HepG2 (cell line): Measurements from ENCODE around the gene CHD9. TPM values are rescaled to one million over a fixed set of nuclear protein-coding genes. Genes with fewer than 3 reads are reported as not detected.

Source experiments
- ATF5 ChIP-seq: sonication (generic); formaldehyde crosslinking; IDR thresholded peaks from 2 replicates; pipeline ENCODE4 v1.4.0; 2020; ENCODE audit warnings: mild to moderate bottlenecking, low read depth, missing genetic modification reagents
- CSRNP1 ChIP-seq: sonication (generic); formaldehyde crosslinking; IDR thresholded peaks from 2 replicates; pipeline ENCODE4 v1.8.1; 2023; ENCODE audit warnings: mild to moderate bottlenecking, missing genetic modification reagents
- ETV6 ChIP-seq: sonication (generic); formaldehyde crosslinking; conservative IDR thresholded peaks from 2 replicates; pipeline ENCODE4 v1.4.0; 2020; ENCODE audit warnings: missing genetic modification reagents
- GZF1 ChIP-seq: sonication (generic); formaldehyde crosslinking; IDR thresholded peaks from 2 replicates; pipeline ENCODE4 v1.5.1; 2020; ENCODE audit warnings: mild to moderate bottlenecking, missing genetic modification reagents
- MTA1 ChIP-seq: sonication (generic); formaldehyde crosslinking; IDR thresholded peaks from 2 replicates; pipeline ENCODE4 v1.4.0; 2020; ENCODE audit warnings: missing genetic modification reagents, mild to moderate bottlenecking, borderline replicate concordance
- MTA3 ChIP-seq: sonication (generic); formaldehyde crosslinking; IDR thresholded peaks from 2 replicates; pipeline ENCODE4 v1.4.0; 2020; ENCODE audit warnings: missing genetic modification reagents
- MTF2 ChIP-seq: sonication (generic); formaldehyde crosslinking; IDR thresholded peaks from 2 replicates; pipeline ENCODE4 v1.5.0; 2020; ENCODE audit warnings: missing genetic modification reagents, borderline replicate concordance
- POLR2AphosphoS2 ChIP-seq: IDR thresholded peaks from 2 replicates; pipeline ENCODE4 v1.6.1; 2011; ENCODE audit warnings: low read depth, low read length, improper control_type of control experiment
- PPARG ChIP-seq: conservative IDR thresholded peaks from 2 replicates; pipeline ENCODE4 v1.6.1; 2016; ENCODE audit warnings: missing biosample characterization, missing genetic modification reagents
- RBM22 ChIP-seq: fragments of 200-400 bp; formaldehyde crosslinking; optimal IDR thresholded peaks from 2 replicates; pipeline ENCODE3; 2017; ENCODE audit warnings: mild to moderate bottlenecking, low read length, moderate library complexity
- SMAD1 ChIP-seq: sonication (generic); formaldehyde crosslinking; IDR thresholded peaks from 2 replicates; pipeline ENCODE4 v1.4.0; 2020; ENCODE audit warnings: missing genetic modification reagents, low read depth, mild to moderate bottlenecking, borderline replicate concordance
- TMF1 ChIP-seq: sonication (generic); formaldehyde crosslinking; IDR thresholded peaks from 2 replicates; pipeline ENCODE4 v1.8.1; 2022; ENCODE audit warnings: low read depth, missing genetic modification reagents
- TP53 ChIP-seq: sonication (generic); formaldehyde crosslinking; conservative IDR thresholded peaks from 2 replicates; pipeline ENCODE4 v1.4.0; 2020; ENCODE audit warnings: missing genetic modification reagents
- ZNF280D ChIP-seq: sonication (generic); formaldehyde crosslinking; IDR thresholded peaks from 2 replicates; pipeline ENCODE4 v1.5.1; 2020; ENCODE audit warnings: mild to moderate bottlenecking, missing genetic modification reagents
- ZNF496 ChIP-seq: sonication (generic); formaldehyde crosslinking; IDR thresholded peaks from 2 replicates; pipeline ENCODE4 v1.8.1; 2023; ENCODE audit warnings: mild to moderate bottlenecking, moderate library complexity, missing genetic modification reagents; ENCODE audit not compliant: insufficient replicate concordance
- ZNF672 ChIP-seq: sonication (generic); formaldehyde crosslinking; IDR thresholded peaks from 2 replicates; pipeline ENCODE4 v1.8.1; 2022; ENCODE audit warnings: missing genetic modification reagents
- ZNF713 ChIP-seq: sonication (generic); formaldehyde crosslinking; IDR thresholded peaks from 2 replicates; pipeline ENCODE4 v1.4.0; 2020; ENCODE audit warnings: mild to moderate bottlenecking, missing genetic modification reagents
- ZSCAN22 ChIP-seq: sonication (generic); formaldehyde crosslinking; IDR thresholded peaks from 2 replicates; pipeline ENCODE4 v1.4.0; 2020; ENCODE audit warnings: mild to moderate bottlenecking, missing genetic modification reagents
- polyA plus RNA-seq, 8 experiments: library from polyadenylated mRNA; depleted of rRNA in 3 of 8; stranded (reverse) in 7 of 8; unstranded in 1 of 8; fragments of >200 nt; fragmentation: Illumina TruSeq in 4 of 8; extraction: Trizol in 4 of 8; gene quantifications; 2 replicates each; pipeline versions ENCODE4 v1.2.1 to v1.2.3, GENCODE V29; 2011 to 2016; ENCODE audit warnings: low read depth in 4 of 8, missing spikeins in 1 of 8, mixed read lengths in 1 of 8; ENCODE audit not compliant: insufficient read depth in 1 of 8
- total RNA-seq, 5 experiments: library from RNA; depleted of rRNA; stranded (reverse); fragments of >200 nt; fragmentation: Illumina TruSeq; extraction: Trizol; gene quantifications; 2 replicates each; pipeline ENCODE4 v1.2.3, GENCODE V29; 2016; ENCODE audit warnings: low read depth in 1 of 5
- TF ChIP-seq, protein P1 (sequence below): sonication (generic); formaldehyde crosslinking; IDR thresholded peaks from 2 replicates; pipeline ENCODE4 v1.4.0; 2020; ENCODE audit warnings: missing genetic modification reagents
- TF ChIP-seq, protein P2 (sequence below): sonication (generic); formaldehyde crosslinking; IDR thresholded peaks from 2 replicates; pipeline ENCODE4 v1.5.0; 2020; ENCODE audit warnings: mild to moderate bottlenecking, missing genetic modification reagents, moderate library complexity

Gene CHD9
- total and polyA plus RNA-seq, 2 of the 13 experiments (the other 11 are each of a cell fraction or from before 2014, with no cell fraction given): 23.4 to 27.7 TPM

- TF ChIP-seq CSRNP1 (no peak), ZNF713 (CRISPR knock-in tag) (no peak), MTA1 (CRISPR knock-in tag) (peak; percentile 66; the same call in 1 of the 2 replicates), POLR2AphosphoS2 (no peak), TP53 (CRISPR knock-in tag) (no peak), SMAD1 (CRISPR knock-in tag) (no peak), RBM22 (peak; percentile 14), ZNF280D (no peak), ETV6 (CRISPR knock-in tag) (no peak), MTF2 (no peak), TMF1 (CRISPR knock-in tag) (no peak), ATF5 (CRISPR knock-in tag) (no peak), PPARG (CRISPR knock-in tag) (peak; percentile 96), ZNF496 (CRISPR knock-in tag) (no peak), GZF1 (CRISPR knock-in tag) (no peak), ZNF672 (CRISPR knock-in tag) (no peak), ZSCAN22 (CRISPR knock-in tag) (no peak), MTA3 (no peak)
- TF ChIP-seq, protein P1, sequence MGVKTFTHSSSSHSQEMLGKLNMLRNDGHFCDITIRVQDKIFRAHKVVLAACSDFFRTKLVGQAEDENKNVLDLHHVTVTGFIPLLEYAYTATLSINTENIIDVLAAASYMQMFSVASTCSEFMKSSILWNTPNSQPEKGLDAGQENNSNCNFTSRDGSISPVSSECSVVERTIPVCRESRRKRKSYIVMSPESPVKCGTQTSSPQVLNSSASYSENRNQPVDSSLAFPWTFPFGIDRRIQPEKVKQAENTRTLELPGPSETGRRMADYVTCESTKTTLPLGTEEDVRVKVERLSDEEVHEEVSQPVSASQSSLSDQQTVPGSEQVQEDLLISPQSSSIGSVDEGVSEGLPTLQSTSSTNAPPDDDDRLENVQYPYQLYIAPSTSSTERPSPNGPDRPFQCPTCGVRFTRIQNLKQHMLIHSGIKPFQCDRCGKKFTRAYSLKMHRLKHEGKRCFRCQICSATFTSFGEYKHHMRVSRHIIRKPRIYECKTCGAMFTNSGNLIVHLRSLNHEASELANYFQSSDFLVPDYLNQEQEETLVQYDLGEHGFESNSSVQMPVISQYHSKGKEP: no peak
- TF ChIP-seq, protein P2, sequence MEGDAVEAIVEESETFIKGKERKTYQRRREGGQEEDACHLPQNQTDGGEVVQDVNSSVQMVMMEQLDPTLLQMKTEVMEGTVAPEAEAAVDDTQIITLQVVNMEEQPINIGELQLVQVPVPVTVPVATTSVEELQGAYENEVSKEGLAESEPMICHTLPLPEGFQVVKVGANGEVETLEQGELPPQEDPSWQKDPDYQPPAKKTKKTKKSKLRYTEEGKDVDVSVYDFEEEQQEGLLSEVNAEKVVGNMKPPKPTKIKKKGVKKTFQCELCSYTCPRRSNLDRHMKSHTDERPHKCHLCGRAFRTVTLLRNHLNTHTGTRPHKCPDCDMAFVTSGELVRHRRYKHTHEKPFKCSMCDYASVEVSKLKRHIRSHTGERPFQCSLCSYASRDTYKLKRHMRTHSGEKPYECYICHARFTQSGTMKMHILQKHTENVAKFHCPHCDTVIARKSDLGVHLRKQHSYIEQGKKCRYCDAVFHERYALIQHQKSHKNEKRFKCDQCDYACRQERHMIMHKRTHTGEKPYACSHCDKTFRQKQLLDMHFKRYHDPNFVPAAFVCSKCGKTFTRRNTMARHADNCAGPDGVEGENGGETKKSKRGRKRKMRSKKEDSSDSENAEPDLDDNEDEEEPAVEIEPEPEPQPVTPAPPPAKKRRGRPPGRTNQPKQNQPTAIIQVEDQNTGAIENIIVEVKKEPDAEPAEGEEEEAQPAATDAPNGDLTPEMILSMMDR: no peak
These were observed 44.7 kb downstream of the CHD9 start (continued) for GRCh38 chr16:53099318-53100130.
